Effector memory CD8-positive, alpha-beta T cell (primary cell): ENCODE data around the gene BUD23.
A peak's percentile ranks its signal among the peaks of the same experiment; 100 is the strongest.
"Not testable (repeated sequence)": the region's sequence is repeated elsewhere in the genome, so short reads cannot be mapped to it uniquely, and the experiment has no call there.

Experiments used
- ATAC-seq: fragments of 150-1000 bp; cut with Tn5 transposase; replicated peaks from 2 replicates; pipeline ENCODE4 v1.10.0; 2021; ENCODE audit warnings: mild to moderate bottlenecking, moderate library complexity
- DNase-seq, 3 experiments: peaks; one replicate each; pipeline ENCODE4 v3.0.0; 2021
- H3K27ac Mint-ChIP-seq, 2 donors: one replicate each; pipeline ENCODE4 v1.8.0; 2022; ENCODE audit warnings: mild to moderate bottlenecking in 2 of 2, mixed read lengths in 2 of 2, moderate library complexity in 2 of 2
- H3K27me3 Mint-ChIP-seq, 2 donors: one replicate each; pipeline ENCODE4 v1.8.0; 2022; ENCODE audit warnings: mixed read lengths in 2 of 2
- H3K36me3 Mint-ChIP-seq: one replicate; pipeline ENCODE4 v1.8.0; 2022; ENCODE audit warnings: mild to moderate bottlenecking, moderate library complexity, mixed read lengths; ENCODE audit not compliant: insufficient read depth
- H3K4me1 Mint-ChIP-seq, 2 donors: one replicate each; pipeline ENCODE4 v1.8.0; 2022; ENCODE audit warnings: low read depth in 2 of 2, mixed read lengths in 2 of 2
- H3K4me3 Mint-ChIP-seq, 2 donors: one replicate each; pipeline ENCODE4 v1.8.0; 2022; ENCODE audit warnings: mild to moderate bottlenecking in 2 of 2, mixed read lengths in 2 of 2, moderate library complexity in 2 of 2
- H3K9me3 Mint-ChIP-seq, 2 donors: one replicate each; pipeline ENCODE4 v1.8.0; 2022; ENCODE audit warnings: mixed read lengths in 2 of 2

BUD23 gene

GRCh38 chr7:73721377-73721817, 38.0 kb downstream of the BUD23 start:
- H3K4me3 Mint-ChIP-seq, result peak overlapping the region; percentile 81 to 86
- H3K27ac Mint-ChIP-seq, result no peak overlapping the region
- no peaks in the 10 kb centered on the region for H3K27me3 Mint-ChIP-seq

GRCh38 chr7:73722182-73722581, 38.8 kb downstream of the BUD23 start:
- H3K27ac Mint-ChIP-seq, result not testable (repeated sequence)

More at GRCh38 chr7:73721377-73721817, 38.0 kb downstream of the BUD23 start:
- ATAC-seq (no peak), DNase-seq (no peak)
- Mint-ChIP-seq H3K36me3 (peaks cover 15% of the 10 kb centered on the region), H3K4me1 (peaks cover 19 to 22% of the 10 kb centered on the region in 2 donors), H3K9me3 (no peaks in the 10 kb centered on the region)

DNA sequence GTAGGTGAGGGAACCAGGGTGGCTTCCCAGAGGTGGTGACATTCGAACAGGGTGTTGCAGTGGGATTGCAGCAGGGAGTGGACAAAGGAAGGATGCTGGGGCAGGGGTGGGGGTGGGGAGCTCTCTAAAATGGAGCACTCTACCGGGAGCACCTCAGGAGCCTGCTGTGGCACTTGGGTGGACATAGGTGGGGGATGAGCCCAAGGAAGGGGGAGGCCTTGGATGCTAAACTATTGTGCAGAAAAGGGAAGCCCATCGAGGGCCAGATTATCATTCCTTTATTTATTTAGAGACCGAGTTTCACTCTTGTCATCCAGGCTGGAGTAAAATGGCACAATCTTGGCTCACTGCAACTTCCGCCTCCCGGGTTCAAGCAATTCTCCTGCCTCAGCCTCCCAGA, 39.4 kb downstream of the BUD23 start:
- no peak overlapping the region for H3K27ac Mint-ChIP-seq
- peaks cover 15% of the 10 kb centered on the region for H3K36me3 Mint-ChIP-seq
- no peak for DNase-seq
- H3K27me3 Mint-ChIP-seq, result peaks cover under 1 to 1% of the 10 kb centered on the region in 2 donors
- no peak overlapping the region for H3K4me3 Mint-ChIP-seq
- H3K9me3 Mint-ChIP-seq, result no peaks in the 10 kb centered on the region
- no peak for ATAC-seq
- peaks cover 11% of the 10 kb centered on the region in 2 donors for H3K4me1 Mint-ChIP-seq

More at GRCh38 chr7:73722182-73722581, 38.8 kb downstream of the BUD23 start:
- H3K4me1 Mint-ChIP-seq, result peaks cover 14 to 17% of the 10 kb centered on the region in 2 donors
- peaks cover 15% of the 10 kb centered on the region for H3K36me3 Mint-ChIP-seq
- ATAC-seq, H3K27me3 Mint-ChIP-seq, H3K4me3 Mint-ChIP-seq, H3K9me3 Mint-ChIP-seq, DNase-seq: not testable (repeated sequence)

DNA sequence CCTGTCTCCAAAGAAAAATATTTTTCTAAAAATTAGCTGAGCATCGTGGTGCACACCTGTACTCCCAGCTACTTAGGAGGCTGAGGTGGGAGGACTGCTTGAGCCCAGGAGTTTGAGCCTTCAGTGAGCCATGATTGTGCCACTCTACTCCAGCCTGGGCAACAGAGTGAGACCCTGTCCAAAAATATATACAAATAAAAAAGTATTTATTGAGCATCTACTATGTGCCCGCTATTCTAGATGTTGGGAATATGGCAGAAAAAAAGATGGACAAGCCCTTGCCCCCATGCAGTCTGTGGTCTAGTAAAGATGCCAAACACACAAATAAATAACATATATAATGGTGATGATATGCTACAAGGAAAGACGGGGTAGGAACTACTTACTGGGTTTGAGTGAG, 40.4 kb downstream of the BUD23 start:
- H3K4me3 Mint-ChIP-seq, result no peak overlapping the region
- no peaks in the 10 kb centered on the region for H3K9me3 Mint-ChIP-seq
- ATAC-seq, result no peak
- H3K27ac Mint-ChIP-seq, result no peak overlapping the region
- H3K4me1 Mint-ChIP-seq, result peaks cover 5 to 6% of the 10 kb centered on the region in 2 donors
- peaks cover 13% of the 10 kb centered on the region for H3K36me3 Mint-ChIP-seq
- no peak for DNase-seq
- peaks cover 11 to 12% of the 10 kb centered on the region in 2 donors for H3K27me3 Mint-ChIP-seq

- H3K9me3 Mint-ChIP-seq, result no peaks in the 10 kb centered on the region
- ATAC-seq (peak; percentile 9), DNase-seq (no peak)
- H3K4me3 Mint-ChIP-seq, result no peak overlapping the region
- peaks cover 14 to 16% of the 10 kb centered on the region in 2 donors for H3K27me3 Mint-ChIP-seq
- no peak overlapping the region for H3K27ac Mint-ChIP-seq
- H3K4me1 Mint-ChIP-seq, result no peaks in the 10 kb centered on the region
- H3K36me3 Mint-ChIP-seq, result no peaks in the 10 kb centered on the region
These were observed 42.7 kb downstream of the BUD23 start for GRCh38 chr7:73726083-73726466.

GRCh38 chr7:73727952-73728351, 44.6 kb downstream of the BUD23 start:
- Mint-ChIP-seq H3K4me1 (peaks cover 0 to 2% of the 10 kb centered on the region in 2 donors), H3K27ac (no peak overlapping the region), H3K27me3 (peaks cover 14 to 16% of the 10 kb centered on the region in 2 donors), H3K9me3 (no peaks in the 10 kb centered on the region), H3K36me3 (peaks cover 3% of the 10 kb centered on the region), H3K4me3 (no peak overlapping the region)
- ATAC-seq (no peak), DNase-seq (no peak)

- ATAC-seq (no peak), DNase-seq (no peak)
- no peaks in the 10 kb centered on the region for H3K9me3 Mint-ChIP-seq
- no peak overlapping the region for H3K27ac Mint-ChIP-seq
- peaks cover 0 to 3% of the 10 kb centered on the region in 2 donors for H3K4me1 Mint-ChIP-seq
- H3K4me3 Mint-ChIP-seq, result no peak overlapping the region
- H3K36me3 Mint-ChIP-seq, result peaks cover 4% of the 10 kb centered on the region
- H3K27me3 Mint-ChIP-seq, result peaks cover 14 to 16% of the 10 kb centered on the region in 2 donors
These were observed 45.2 kb downstream of the BUD23 start for GRCh38 chr7:73728551-73728950.

GRCh38 chr7:73730485-73730884, 47.1 kb downstream of the BUD23 start:
- Mint-ChIP-seq H3K27me3 (peaks cover 14 to 16% of the 10 kb centered on the region in 2 donors), H3K4me1 (peaks cover 4 to 7% of the 10 kb centered on the region in 2 donors)
- ATAC-seq, result no peak

GRCh38 chr7:73732397-73732796, 49.0 kb downstream of the BUD23 start:
- Mint-ChIP-seq H3K9me3 (no peaks in the 10 kb centered on the region), H3K27ac (no peak overlapping the region), H3K4me3 (no peak overlapping the region), H3K4me1 (peaks cover 6 to 10% of the 10 kb centered on the region in 2 donors), H3K27me3 (peaks cover 14 to 16% of the 10 kb centered on the region in 2 donors), H3K36me3 (peaks cover 10% of the 10 kb centered on the region)
- ATAC-seq, result no peak
- DNase-seq, result no peak

More at GRCh38 chr7:73730485-73730884, 47.1 kb downstream of the BUD23 start:
- H3K36me3 Mint-ChIP-seq, result peaks cover 10% of the 10 kb centered on the region
- no peak overlapping the region for H3K4me3 Mint-ChIP-seq
- no peak overlapping the region for H3K27ac Mint-ChIP-seq
- no peaks in the 10 kb centered on the region for H3K9me3 Mint-ChIP-seq
- no peak for DNase-seq

- Mint-ChIP-seq H3K27ac (peak overlapping the region in 1 of 2 donors; percentile 2), H3K27me3 (peaks cover 0 to 5% of the 10 kb centered on the region in 2 donors), H3K9me3 (no peaks in the 10 kb centered on the region), H3K4me3 (no peak overlapping the region), H3K36me3 (peaks cover 22% of the 10 kb centered on the region), H3K4me1 (peaks cover 19 to 20% of the 10 kb centered on the region in 2 donors)
- peak; percentile 46 for ATAC-seq
- peak; percentile 79 to 84 (median 80) for DNase-seq
These were observed 51.5 kb downstream of the BUD23 start for GRCh38 chr7:73734619-73735527.

GRCh38 chr7:73735528-73735905, 52.1 kb downstream of the BUD23 start:
- H3K36me3 Mint-ChIP-seq, result peaks cover 22% of the 10 kb centered on the region
- H3K9me3 Mint-ChIP-seq, result no peaks in the 10 kb centered on the region
- ATAC-seq, result no peak
- no peak overlapping the region for H3K4me3 Mint-ChIP-seq
- peaks cover 0 to 1% of the 10 kb centered on the region in 2 donors for H3K27me3 Mint-ChIP-seq
- no peak for DNase-seq
- H3K27ac Mint-ChIP-seq, result no peak overlapping the region
- H3K4me1 Mint-ChIP-seq, result peaks cover 19 to 20% of the 10 kb centered on the region in 2 donors

DNA sequence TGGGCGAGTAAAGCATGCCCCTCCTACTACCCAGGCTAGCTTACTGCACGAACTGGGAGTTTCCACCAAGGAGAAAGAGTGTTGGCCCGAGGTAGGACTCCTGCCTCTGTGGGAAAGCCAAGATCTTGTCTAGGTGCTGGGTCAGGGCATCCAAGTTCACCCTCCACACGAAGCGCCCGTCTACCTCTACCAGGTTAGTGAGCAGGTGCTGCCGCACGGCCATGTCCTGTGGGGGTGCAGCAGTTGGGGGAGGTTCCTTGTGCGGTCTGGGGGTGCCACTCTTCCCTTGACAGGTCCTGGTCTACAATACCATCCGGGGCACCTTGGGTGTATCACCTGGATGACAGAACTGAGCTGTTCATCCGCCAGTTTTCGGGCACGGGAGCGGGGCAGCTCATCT, 53.5 kb downstream of the BUD23 start:
- ATAC-seq, result no peak
- Mint-ChIP-seq H3K27ac (no peak overlapping the region), H3K4me1 (peaks cover 19 to 20% of the 10 kb centered on the region in 2 donors), H3K4me3 (peak overlapping the region; percentile 92), H3K36me3 (peaks cover 22% of the 10 kb centered on the region), H3K9me3 (no peaks in the 10 kb centered on the region), H3K27me3 (no peaks in the 10 kb centered on the region)
- no peak for DNase-seq

DNA sequence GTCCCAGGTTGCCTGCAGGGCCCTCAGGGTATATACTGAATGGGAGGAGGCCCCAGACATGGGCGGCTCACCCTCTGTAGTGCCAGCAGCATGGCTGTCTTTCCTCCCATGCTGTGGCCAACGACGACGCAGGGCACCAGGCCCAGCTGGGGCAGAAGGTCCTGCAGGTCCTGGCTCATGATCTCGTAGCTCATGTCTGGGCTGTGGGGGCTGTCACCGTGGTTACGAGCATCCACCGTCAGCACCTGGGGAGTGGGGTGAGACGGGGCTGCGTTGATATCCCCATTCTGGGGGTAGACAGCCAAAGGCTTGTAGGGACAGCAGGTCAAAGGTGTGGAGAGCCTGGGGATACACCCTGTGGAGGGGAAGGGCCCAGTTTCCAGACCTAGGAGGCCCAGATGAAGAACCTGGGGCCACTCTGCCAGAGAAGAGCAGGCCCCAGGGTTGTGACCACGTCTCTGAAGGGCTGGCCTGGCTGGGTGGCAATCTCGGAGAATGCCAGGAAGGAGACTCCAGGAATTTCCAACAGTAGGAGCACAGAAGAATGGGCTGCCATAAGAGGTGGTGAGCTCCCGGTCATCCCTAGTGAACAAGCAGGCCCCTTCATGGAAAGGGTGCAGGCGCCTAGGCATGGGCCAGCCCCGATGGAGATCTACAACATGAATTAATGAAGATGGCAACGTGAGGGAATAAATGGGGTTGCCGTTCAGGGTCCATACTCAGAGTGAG, 54.3 kb downstream of the BUD23 start:
- peak overlapping the region; percentile 92 for H3K4me3 Mint-ChIP-seq
- DNase-seq (no peak), ATAC-seq (no peak)
- peaks cover 19 to 20% of the 10 kb centered on the region in 2 donors for H3K4me1 Mint-ChIP-seq
- H3K9me3 Mint-ChIP-seq, result no peaks in the 10 kb centered on the region
- H3K27ac Mint-ChIP-seq, result peak overlapping the region; percentile 60 to 93
- peaks cover 25% of the 10 kb centered on the region for H3K36me3 Mint-ChIP-seq
- H3K27me3 Mint-ChIP-seq, result no peaks in the 10 kb centered on the region
